RWPE2 (cell line): ENCODE measurements around the gene LMX1B.

Source experiments
- ATAC-seq: fragments of 200-7000 bp; cut with Tn5 transposase; 3 replicates; pipeline ENCODE4 v1.9.1; 2021; ENCODE audit warnings: low read depth
- DNase-seq: peaks from one replicate; pipeline ENCODE4 v3.0.0-alpha.2; 2020; ENCODE audit warnings: low spot score
- H3K27ac ChIP-seq: fragments of 450-650 bp; 2 replicates; pipeline ENCODE4 v1.5.1; 2017; ENCODE audit warnings: mild to moderate bottlenecking; ENCODE audit not compliant: poor library complexity, severe bottlenecking
- H3K27me3 ChIP-seq: fragments of 250-450 bp; sonication (Bioruptor Pico); 2 replicates; pipeline ENCODE4 v1.5.1; 2021; ENCODE audit warnings: mild to moderate bottlenecking, moderate library complexity; ENCODE audit not compliant: insufficient read depth, poor library complexity, severe bottlenecking
- H3K36me3 ChIP-seq: fragments of 250-450 bp; sonication (Bioruptor Pico); 2 replicates; pipeline ENCODE4 v1.5.1; 2020; ENCODE audit warnings: low read depth, mild to moderate bottlenecking, moderate library complexity
- H3K4me1 ChIP-seq: fragments of 250-450 bp; sonication (Bioruptor Pico); 2 replicates; pipeline ENCODE4 v1.5.1; 2021; ENCODE audit warnings: mild to moderate bottlenecking, moderate library complexity; ENCODE audit not compliant: insufficient read depth, poor library complexity, severe bottlenecking
- H3K4me3 ChIP-seq: fragments of 250-450 bp; sonication (Bioruptor Pico); 2 replicates; pipeline ENCODE4 v1.5.1; 2021; ENCODE audit warnings: mild to moderate bottlenecking, moderate library complexity; ENCODE audit not compliant: severe bottlenecking
- H3K9me3 ChIP-seq: fragments of 250-450 bp; sonication (Bioruptor Pico); 2 replicates; pipeline ENCODE4 v1.5.1; 2021; ENCODE audit warnings: mild to moderate bottlenecking, moderate library complexity; ENCODE audit not compliant: severe bottlenecking
- CTCF ChIP-seq: fragments of 450-650 bp; IDR thresholded peaks from one replicate; pipeline ENCODE4 v1.5.1; 2017; ENCODE audit warnings: mild to moderate bottlenecking, moderate library complexity; ENCODE audit not compliant: poor library complexity, severe bottlenecking

Gene LMX1B

GRCh38 chr9:126697330-126697729 lies 83.6 kb downstream of the LMX1B start:
- TF ChIP-seq CTCF = no peak
- H3K36me3 ChIP-seq = no peaks in the 10 kb centered on the region
- H3K9me3 ChIP-seq = no peaks in the 10 kb centered on the region
- H3K4me3 ChIP-seq = no peak overlapping the region
- peaks cover 7% of the 10 kb centered on the region for H3K4me1 ChIP-seq
- no peak for ATAC-seq
- no peaks in the 10 kb centered on the region for H3K27me3 ChIP-seq
- DNase-seq = no peak
- no peak overlapping the region for H3K27ac ChIP-seq

GRCh38 chr9:126698251-126698650 lies 84.5 kb downstream of the LMX1B start:
- Histone ChIP-seq H3K36me3 (no peaks in the 10 kb centered on the region), H3K4me1 (peaks cover 7% of the 10 kb centered on the region), H3K27ac (no peak overlapping the region), H3K9me3 (no peaks in the 10 kb centered on the region), H3K4me3 (no peak overlapping the region), H3K27me3 (no peaks in the 10 kb centered on the region)
- DNase-seq (no peak), ATAC-seq (no peak)
- no peak for TF ChIP-seq CTCF

- DNase-seq (no peak), ATAC-seq (no peak)
- no peak overlapping the region for H3K4me3 ChIP-seq
- H3K27ac ChIP-seq = no peak overlapping the region
- H3K36me3 ChIP-seq = no peaks in the 10 kb centered on the region
- peaks cover 7% of the 10 kb centered on the region for H3K4me1 ChIP-seq
- H3K27me3 ChIP-seq = no peaks in the 10 kb centered on the region
- TF ChIP-seq CTCF = no peak
- H3K9me3 ChIP-seq = no peaks in the 10 kb centered on the region
Measured at GRCh38 chr9:126698756-126699155, 85.0 kb downstream of the LMX1B start.

- Histone ChIP-seq H3K27ac (no peak overlapping the region), H3K36me3 (no peaks in the 10 kb centered on the region), H3K27me3 (no peaks in the 10 kb centered on the region), H3K4me1 (peaks cover 4% of the 10 kb centered on the region), H3K9me3 (no peaks in the 10 kb centered on the region), H3K4me3 (no peak overlapping the region)
- ATAC-seq = no peak
- no peak for DNase-seq
- no peak for TF ChIP-seq CTCF
Measured at GRCh38 chr9:126699401-126699881, 85.7 kb downstream of the LMX1B start.

GRCh38 chr9:126700296-126700695 lies 86.6 kb downstream of the LMX1B start:
- ATAC-seq = no peak
- no peak for DNase-seq
- peaks cover 10% of the 10 kb centered on the region for H3K4me1 ChIP-seq
- no peak overlapping the region for H3K27ac ChIP-seq
- H3K36me3 ChIP-seq = no peaks in the 10 kb centered on the region
- H3K4me3 ChIP-seq = no peak overlapping the region
- H3K9me3 ChIP-seq = no peaks in the 10 kb centered on the region
- no peaks in the 10 kb centered on the region for H3K27me3 ChIP-seq
- TF ChIP-seq CTCF = no peak
